Hepatic stellate cell (primary cell): ENCODE results near the gene TUBB3.
A peak's percentile ranks its signal among the peaks of the same experiment; 100 is the strongest.
"Not testable (repeated sequence)": the region's sequence is repeated elsewhere in the genome, so short reads cannot be mapped to it uniquely, and the experiment has no call there.

ENCODE experiments used
- DNase-seq: peaks from one replicate; pipeline ENCODE4 v3.0.0; 2011; ENCODE audit warnings: low spot score

The TUBB3 gene

GRCh38 chr16:89965447-89966225 is 42.5 kb downstream of the TUBB3 start:
- DNase-seq: no peak

GRCh38 chr16:89966756-89967155 is 43.6 kb downstream of the TUBB3 start:
- no peak for DNase-seq

- not testable (repeated sequence) for DNase-seq
Measured at GRCh38 chr16:89967436-89967835, 44.3 kb downstream of the TUBB3 start.

GRCh38 chr16:89968074-89968473 is 44.9 kb downstream of the TUBB3 start:
- DNase-seq: not testable (repeated sequence)

GRCh38 chr16:89969741-89970410 is 46.7 kb downstream of the TUBB3 start:
- no peak for DNase-seq

- no peak for DNase-seq
Measured at GRCh38 chr16:89971495-89972243, 48.5 kb downstream of the TUBB3 start.

GRCh38 chr16:89972244-89973234 is 49.4 kb downstream of the TUBB3 start:
- DNase-seq: peak; percentile 100

- DNase-seq: no peak
Measured at GRCh38 chr16:89973235-89973634, 50.1 kb downstream of the TUBB3 start.

GRCh38 chr16:89973654-89974335 is 50.7 kb downstream of the TUBB3 start:
- DNase-seq: no peak

- DNase-seq: no peak
Measured at GRCh38 chr16:89974870-89975269, 51.7 kb downstream of the TUBB3 start.

- DNase-seq: no peak
Measured at GRCh38 chr16:89981414-89981813, 58.3 kb downstream of the TUBB3 start.

GRCh38 chr16:89982318-89982717 is 59.2 kb downstream of the TUBB3 start:
- no peak for DNase-seq

GRCh38 chr16:89983536-89983935 is 60.4 kb downstream of the TUBB3 start:
- DNase-seq: no peak

GRCh38 chr16:89984216-89984615 is 61.1 kb downstream of the TUBB3 start:
- DNase-seq: no peak

- DNase-seq: no peak
Measured at GRCh38 chr16:89985219-89985618, 62.1 kb downstream of the TUBB3 start.
